Right kidney (tissue), 1 donor: Measurements from ENCODE around the gene KCNN3.

ENCODE experiments used
- DNase-seq: peaks from one replicate; pipeline ENCODE4 v3.0.0-alpha.2; 2016

Gene KCNN3

GRCh38 chr1:154816369-154816768, 53.7 kb downstream of the KCNN3 start:
- no peak for DNase-seq

- no peak for DNase-seq
Observed at GRCh38 chr1:154813846-154814505, 56.1 kb downstream of the KCNN3 start.

- peak; percentile 45 for DNase-seq
Observed at GRCh38 chr1:154813300-154813816, 56.7 kb downstream of the KCNN3 start.

- DNase-seq, result no peak
Observed at GRCh38 chr1:154812877-154813276, 57.2 kb downstream of the KCNN3 start.

GRCh38 chr1:154810571-154810970, 59.5 kb downstream of the KCNN3 start:
- no peak for DNase-seq

GRCh38 chr1:154809436-154810413, 60.4 kb downstream of the KCNN3 start:
- no peak for DNase-seq

- DNase-seq, result peak; percentile 61
Observed at GRCh38 chr1:154808909-154809262, 61.2 kb downstream of the KCNN3 start.

GRCh38 chr1:154808261-154808908, 61.7 kb downstream of the KCNN3 start:
- no peak for DNase-seq

- peak; percentile 47 for DNase-seq
Observed at GRCh38 chr1:154807048-154807591, 63.0 kb downstream of the KCNN3 start.

GRCh38 chr1:154806333-154806732, 63.7 kb downstream of the KCNN3 start:
- no peak for DNase-seq

- no peak for DNase-seq
Observed at GRCh38 chr1:154802982-154803920, 66.8 kb downstream of the KCNN3 start.

- DNase-seq, result no peak
Observed at GRCh38 chr1:154802336-154802969, 67.6 kb downstream of the KCNN3 start.

GRCh38 chr1:154801234-154802011, 68.7 kb downstream of the KCNN3 start:
- no peak for DNase-seq

GRCh38 chr1:154799188-154799587, 70.9 kb downstream of the KCNN3 start:
- DNase-seq, result no peak

GRCh38 chr1:154798645-154799044, 71.4 kb downstream of the KCNN3 start:
- no peak for DNase-seq

GRCh38 chr1:154797175-154797574, 72.9 kb downstream of the KCNN3 start:
- DNase-seq, result no peak

- DNase-seq, result no peak
Observed at GRCh38 chr1:154796303-154796892, 73.7 kb downstream of the KCNN3 start.

GRCh38 chr1:154794608-154795007, 75.5 kb downstream of the KCNN3 start:
- no peak for DNase-seq

GRCh38 chr1:154793685-154794084, 76.4 kb downstream of the KCNN3 start:
- DNase-seq, result no peak

- DNase-seq, result no peak
Observed at GRCh38 chr1:154792899-154793298, 77.2 kb downstream of the KCNN3 start.
